ENCODE results near the gene FILIP1. TPM values are rescaled to one million over a fixed set of nuclear protein-coding genes. Genes with fewer than 3 reads are reported as not detected.
"Not testable (repeated sequence)": the region's sequence is repeated elsewhere in the genome, so short reads cannot be mapped to it uniquely, and the experiment has no call there.

The FILIP1 gene
- total RNA-seq, 5 donors from 2014 or later (not counting 1 experiment from before 2014, with no cell fraction given): 0.07 to 0.09 TPM; not detected in 3

GRCh38 chr6:75441883-75442282 lies 51.7 kb downstream of the FILIP1 start:
- H3K36me3 Mint-ChIP-seq; POLR2A ChIA-PET; DNase-seq; H3K36me3 ChIP-seq (ENCODE audit: control insufficient read depth in 2 of 2, extremely low read depth in 1 of 2, insufficient read depth in 1 of 2, low read length in 1 of 2); H3K27me3 ChIP-seq (replicated peaks in 1 of 2; ENCODE audit: control insufficient read depth in 2 of 2, extremely low read depth in 1 of 2, insufficient read depth in 2 of 2, low read length in 1 of 2); CTCF ChIA-PET; H3K4me3 ChIP-seq (ENCODE audit: control insufficient read depth in 1 of 2, extremely low read depth in 1 of 2, low read length in 1 of 2); H3K9me3 ChIP-seq; H3K27ac Mint-ChIP-seq; H3K27ac ChIP-seq (ENCODE audit: low read length); ATAC-seq (replicated peaks in 1 of 4); H3K4me1 Mint-ChIP-seq; H3K4me3 Mint-ChIP-seq; H3K9me3 Mint-ChIP-seq; H3K4me1 ChIP-seq (ENCODE audit: control insufficient read depth in 1 of 2, extremely low read depth in 1 of 2, insufficient read depth in 2 of 2, low read length in 2 of 2): not testable (repeated sequence)
- WGBS (ENCODE audit: insufficient coverage): no CpG with 5 or more reads among the region's 29 CpGs
- H3K27me3 Mint-ChIP-seq: peaks cover 1 to 12% of the 10 kb centered on the region in 2 donors

GRCh38 chr6:75441479-75441878 lies 52.1 kb downstream of the FILIP1 start:
- H3K27ac ChIP-seq (ENCODE audit: low read length); H3K4me1 Mint-ChIP-seq; CTCF ChIA-PET; H3K4me3 ChIP-seq (ENCODE audit: control insufficient read depth in 1 of 2, extremely low read depth in 1 of 2, low read length in 1 of 2); DNase-seq; ATAC-seq (replicated peaks in 1 of 4); H3K9me3 ChIP-seq; H3K4me1 ChIP-seq (ENCODE audit: control insufficient read depth in 1 of 2, extremely low read depth in 1 of 2, insufficient read depth in 2 of 2, low read length in 2 of 2); H3K4me3 Mint-ChIP-seq; H3K27me3 ChIP-seq (replicated peaks in 1 of 2; ENCODE audit: control insufficient read depth in 2 of 2, extremely low read depth in 1 of 2, insufficient read depth in 2 of 2, low read length in 1 of 2); H3K36me3 Mint-ChIP-seq; H3K27ac Mint-ChIP-seq; H3K36me3 ChIP-seq (ENCODE audit: control insufficient read depth in 2 of 2, extremely low read depth in 1 of 2, insufficient read depth in 1 of 2, low read length in 1 of 2); POLR2A ChIA-PET; H3K9me3 Mint-ChIP-seq: not testable (repeated sequence)
- peaks cover under 1 to 14% of the 10 kb centered on the region in 2 donors for H3K27me3 Mint-ChIP-seq
- no CpG with 5 or more reads among the region's 33 CpGs for WGBS (ENCODE audit: insufficient coverage)

GRCh38 chr6:75438442-75439116 lies 55.0 kb downstream of the FILIP1 start:
- DNase-seq (no peak), ATAC-seq (replicated peaks in 1 of 4) (no peak)
- Mint-ChIP-seq H3K4me1 (no peaks in the 10 kb centered on the region), H3K4me3 (no peak overlapping the region), H3K27ac (no peak overlapping the region), H3K27me3 (peaks cover 0 to 26% of the 10 kb centered on the region in 2 donors), H3K36me3 (no peaks in the 10 kb centered on the region), H3K9me3 (no peaks in the 10 kb centered on the region)
- Histone ChIP-seq H3K36me3 (ENCODE audit: control insufficient read depth in 2 of 2, extremely low read depth in 1 of 2, insufficient read depth in 1 of 2, low read length in 1 of 2) (no peaks in the 10 kb centered on the region), H3K4me1 (ENCODE audit: control insufficient read depth in 1 of 2, extremely low read depth in 1 of 2, insufficient read depth in 2 of 2, low read length in 2 of 2) (no peaks in the 10 kb centered on the region), H3K9me3 (no peaks in the 10 kb centered on the region), H3K27ac (ENCODE audit: low read length) (no peak overlapping the region), H3K4me3 (ENCODE audit: control insufficient read depth in 1 of 2, extremely low read depth in 1 of 2, low read length in 1 of 2) (no peak overlapping the region), H3K27me3 (replicated peaks in 1 of 2; ENCODE audit: control insufficient read depth in 2 of 2, extremely low read depth in 1 of 2, insufficient read depth in 2 of 2, low read length in 1 of 2) (no peaks in the 10 kb centered on the region)
- ChIA-PET POLR2A (no interaction called here), CTCF (interaction anchor here in 1 of 2 donors (0.6 kb wide), 1 partner anchor 141 kb away, joined by 3 read pairs; no protein-coding TSS in a partner anchor)
- WGBS (ENCODE audit: insufficient coverage): no CpG with 5 or more reads among the region's 2 CpGs

- Mint-ChIP-seq H3K9me3 (no peaks in the 10 kb centered on the region), H3K36me3 (no peaks in the 10 kb centered on the region), H3K27me3 (peaks cover 0 to 26% of the 10 kb centered on the region in 2 donors), H3K27ac (no peak overlapping the region), H3K4me1 (no peaks in the 10 kb centered on the region), H3K4me3 (no peak overlapping the region)
- no peak for ATAC-seq (replicated peaks in 1 of 4)
- no peaks in the 10 kb centered on the region for H3K4me1 ChIP-seq (ENCODE audit: control insufficient read depth in 1 of 2, extremely low read depth in 1 of 2, insufficient read depth in 2 of 2, low read length in 2 of 2)
- no peak overlapping the region for H3K4me3 ChIP-seq (ENCODE audit: control insufficient read depth in 1 of 2, extremely low read depth in 1 of 2, low read length in 1 of 2)
- H3K9me3 ChIP-seq: no peaks in the 10 kb centered on the region
- H3K36me3 ChIP-seq (ENCODE audit: control insufficient read depth in 2 of 2, extremely low read depth in 1 of 2, insufficient read depth in 1 of 2, low read length in 1 of 2): no peaks in the 10 kb centered on the region
- no peaks in the 10 kb centered on the region for H3K27me3 ChIP-seq (replicated peaks in 1 of 2; ENCODE audit: control insufficient read depth in 2 of 2, extremely low read depth in 1 of 2, insufficient read depth in 2 of 2, low read length in 1 of 2)
- DNase-seq: no peak
- ChIA-PET POLR2A (no interaction called here), CTCF (interaction anchor here in 1 of 2 donors (0.6 kb wide), 1 partner anchor 141 kb away, joined by 3 read pairs; no protein-coding TSS in a partner anchor)
- H3K27ac ChIP-seq (ENCODE audit: low read length): no peak overlapping the region
- WGBS (ENCODE audit: insufficient coverage): no CpG with 5 or more reads among the region's 1 CpG
Observed at GRCh38 chr6:75438013-75438431, 55.6 kb downstream of the FILIP1 start.

- ATAC-seq (replicated peaks in 1 of 4) (no peak), DNase-seq (no peak)
- Mint-ChIP-seq H3K27ac (no peak overlapping the region), H3K4me3 (no peak overlapping the region), H3K9me3 (no peaks in the 10 kb centered on the region), H3K27me3 (peaks cover 0 to 26% of the 10 kb centered on the region in 2 donors), H3K36me3 (no peaks in the 10 kb centered on the region), H3K4me1 (no peaks in the 10 kb centered on the region)
- no peaks in the 10 kb centered on the region for H3K4me1 ChIP-seq (ENCODE audit: control insufficient read depth in 1 of 2, extremely low read depth in 1 of 2, insufficient read depth in 2 of 2, low read length in 2 of 2)
- POLR2A ChIA-PET: no interaction called here
- no peaks in the 10 kb centered on the region for H3K27me3 ChIP-seq (replicated peaks in 1 of 2; ENCODE audit: control insufficient read depth in 2 of 2, extremely low read depth in 1 of 2, insufficient read depth in 2 of 2, low read length in 1 of 2)
- 88% methylated on average over 1 of the region's 3 CpGs for WGBS (ENCODE audit: insufficient coverage)
- H3K36me3 ChIP-seq (ENCODE audit: control insufficient read depth in 2 of 2, extremely low read depth in 1 of 2, insufficient read depth in 1 of 2, low read length in 1 of 2): no peaks in the 10 kb centered on the region
- H3K4me3 ChIP-seq (ENCODE audit: control insufficient read depth in 1 of 2, extremely low read depth in 1 of 2, low read length in 1 of 2): no peak overlapping the region
- no peak overlapping the region for H3K27ac ChIP-seq (ENCODE audit: low read length)
- CTCF ChIA-PET: no interaction called here
- H3K9me3 ChIP-seq: no peaks in the 10 kb centered on the region
Observed at GRCh38 chr6:75437421-75437891, 56.1 kb downstream of the FILIP1 start.

GRCh38 chr6:75436869-75437268 lies 56.7 kb downstream of the FILIP1 start:
- POLR2A ChIA-PET: no interaction called here
- H3K4me1 Mint-ChIP-seq: no peaks in the 10 kb centered on the region
- Histone ChIP-seq H3K27ac (ENCODE audit: low read length) (no peak overlapping the region), H3K9me3 (no peaks in the 10 kb centered on the region), H3K36me3 (ENCODE audit: control insufficient read depth in 2 of 2, extremely low read depth in 1 of 2, insufficient read depth in 1 of 2, low read length in 1 of 2) (no peaks in the 10 kb centered on the region), H3K4me3 (ENCODE audit: control insufficient read depth in 1 of 2, extremely low read depth in 1 of 2, low read length in 1 of 2) (no peak overlapping the region), H3K4me1 (ENCODE audit: control insufficient read depth in 1 of 2, extremely low read depth in 1 of 2, insufficient read depth in 2 of 2, low read length in 2 of 2) (no peaks in the 10 kb centered on the region), H3K27me3 (replicated peaks in 1 of 2; ENCODE audit: control insufficient read depth in 2 of 2, extremely low read depth in 1 of 2, insufficient read depth in 2 of 2, low read length in 1 of 2) (no peaks in the 10 kb centered on the region)
- peaks cover 3 to 26% of the 10 kb centered on the region in 2 donors for H3K27me3 Mint-ChIP-seq
- DNase-seq (no peak), ATAC-seq (replicated peaks in 1 of 4) (no peak)
- no peaks in the 10 kb centered on the region for H3K9me3 Mint-ChIP-seq
- CTCF ChIA-PET: no interaction called here
- H3K36me3 Mint-ChIP-seq: no peaks in the 10 kb centered on the region
- no peak overlapping the region for H3K4me3 Mint-ChIP-seq
- WGBS (ENCODE audit: insufficient coverage): 95% methylated on average over 2 of the region's 4 CpGs
- H3K27ac Mint-ChIP-seq: no peak overlapping the region

All from T-cell (primary cell).